Measurements from ENCODE around the gene MAML3. TPM values are rescaled to one million over a fixed set of nuclear protein-coding genes. Genes with fewer than 3 reads are reported as not detected.

The MAML3 gene
- total RNA-seq, 1 donor from 2014 or later = 2.7 TPM

DNA sequence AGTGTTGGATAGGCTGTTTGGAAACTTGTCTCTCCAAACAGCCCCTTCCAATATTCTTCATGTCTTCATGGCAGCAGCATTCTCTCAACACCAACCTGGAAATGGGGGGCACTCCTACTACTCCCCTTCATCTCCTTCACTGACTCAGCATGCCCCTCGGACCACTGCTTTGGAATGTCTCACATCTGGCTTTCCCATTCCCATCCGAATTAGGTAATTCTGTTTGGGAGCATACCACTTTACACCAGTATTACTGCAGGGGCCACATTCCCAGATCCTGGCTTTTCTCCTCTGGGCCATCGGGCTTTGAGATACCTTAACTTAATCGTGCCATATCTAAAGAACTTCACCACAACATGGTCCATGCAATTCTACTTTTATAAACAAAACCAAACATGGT lies 100.8 kb downstream of the MAML3 start:
- TF ChIP-seq, protein P1, sequence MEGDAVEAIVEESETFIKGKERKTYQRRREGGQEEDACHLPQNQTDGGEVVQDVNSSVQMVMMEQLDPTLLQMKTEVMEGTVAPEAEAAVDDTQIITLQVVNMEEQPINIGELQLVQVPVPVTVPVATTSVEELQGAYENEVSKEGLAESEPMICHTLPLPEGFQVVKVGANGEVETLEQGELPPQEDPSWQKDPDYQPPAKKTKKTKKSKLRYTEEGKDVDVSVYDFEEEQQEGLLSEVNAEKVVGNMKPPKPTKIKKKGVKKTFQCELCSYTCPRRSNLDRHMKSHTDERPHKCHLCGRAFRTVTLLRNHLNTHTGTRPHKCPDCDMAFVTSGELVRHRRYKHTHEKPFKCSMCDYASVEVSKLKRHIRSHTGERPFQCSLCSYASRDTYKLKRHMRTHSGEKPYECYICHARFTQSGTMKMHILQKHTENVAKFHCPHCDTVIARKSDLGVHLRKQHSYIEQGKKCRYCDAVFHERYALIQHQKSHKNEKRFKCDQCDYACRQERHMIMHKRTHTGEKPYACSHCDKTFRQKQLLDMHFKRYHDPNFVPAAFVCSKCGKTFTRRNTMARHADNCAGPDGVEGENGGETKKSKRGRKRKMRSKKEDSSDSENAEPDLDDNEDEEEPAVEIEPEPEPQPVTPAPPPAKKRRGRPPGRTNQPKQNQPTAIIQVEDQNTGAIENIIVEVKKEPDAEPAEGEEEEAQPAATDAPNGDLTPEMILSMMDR (IDR thresholded peaks at IDR 0.05; ENCODE audit: insufficient read depth, low read length, poor library complexity, severe bottlenecking) = no peak
- DNase-seq (ENCODE audit: low read depth) = no peak
- no peak overlapping the region for H3K4me3 ChIP-seq (ENCODE audit: low read depth, low read length)
- no peaks in the 10 kb centered on the region for H3K27me3 ChIP-seq (ENCODE audit: control insufficient read depth, insufficient read depth, low read length)
- H3K36me3 ChIP-seq (ENCODE audit: control insufficient read depth, insufficient read depth, low read length) = no peaks in the 10 kb centered on the region

DNA sequence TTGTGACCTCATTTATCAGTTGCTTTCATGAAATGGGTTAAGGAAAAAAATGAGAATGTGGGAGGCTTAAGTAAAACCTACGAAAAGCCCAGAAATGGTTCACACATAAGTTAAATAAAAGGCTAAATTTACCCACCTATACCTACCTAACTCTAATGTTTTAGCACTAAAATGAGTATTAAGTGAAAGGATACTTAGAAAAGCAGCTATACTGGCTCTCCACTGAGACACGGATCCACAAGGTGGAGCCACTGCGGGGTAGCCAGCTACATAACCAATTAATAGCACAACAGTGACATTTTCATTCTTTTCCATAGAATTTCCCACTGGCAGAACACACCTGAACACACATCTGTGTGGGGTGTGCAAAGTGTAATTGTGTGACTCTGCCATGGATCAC lies 101.9 kb downstream of the MAML3 start:
- no peaks in the 10 kb centered on the region for H3K36me3 ChIP-seq (ENCODE audit: control insufficient read depth, insufficient read depth, low read length)
- no peak for DNase-seq (ENCODE audit: low read depth)
- H3K4me3 ChIP-seq (ENCODE audit: low read depth, low read length) = no peak overlapping the region
- TF ChIP-seq, protein P1 (IDR thresholded peaks at IDR 0.05; ENCODE audit: insufficient read depth, low read length, poor library complexity, severe bottlenecking) = peak; percentile 68
- H3K27me3 ChIP-seq (ENCODE audit: control insufficient read depth, insufficient read depth, low read length) = no peaks in the 10 kb centered on the region

DNA sequence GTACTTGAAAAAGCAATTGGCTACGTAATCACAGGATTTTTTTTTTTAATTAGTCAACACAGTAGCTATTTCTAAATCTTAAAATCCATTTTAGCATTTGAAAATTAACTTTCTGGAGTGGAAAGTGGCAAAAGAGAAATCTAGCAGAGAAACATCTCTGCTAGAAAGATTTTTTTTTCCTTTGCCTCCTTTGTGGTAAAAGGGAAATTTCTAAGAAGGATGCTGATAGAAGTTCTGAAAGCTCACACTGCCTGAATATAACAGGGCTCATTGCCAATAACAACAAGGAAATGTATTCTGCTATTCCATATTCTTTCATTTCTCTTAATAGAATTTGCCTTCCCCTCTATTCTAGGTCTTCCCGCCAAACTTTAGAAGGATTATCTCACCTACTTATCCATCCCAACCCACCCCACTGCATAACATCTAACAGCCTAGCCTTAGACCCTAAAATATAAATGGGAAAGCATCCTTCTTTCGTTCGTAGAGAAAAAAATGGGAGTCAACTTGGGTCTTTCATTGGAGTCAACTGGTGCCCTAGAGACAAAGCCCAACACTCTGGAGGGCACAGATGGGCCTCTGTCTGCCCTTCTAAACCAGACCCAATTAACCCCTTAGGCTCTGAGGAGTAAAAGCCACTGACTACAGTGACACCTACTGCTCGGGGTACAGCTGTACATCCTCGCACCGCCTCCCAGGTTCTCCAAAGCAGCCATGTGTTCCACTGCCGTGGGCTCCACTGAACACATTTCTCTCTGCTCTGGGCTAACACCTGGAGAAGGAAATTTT lies 103.9 kb downstream of the MAML3 start:
- Histone ChIP-seq H3K36me3 (ENCODE audit: control insufficient read depth, insufficient read depth, low read length) (no peaks in the 10 kb centered on the region), H3K27me3 (ENCODE audit: control insufficient read depth, insufficient read depth, low read length) (no peaks in the 10 kb centered on the region), H3K4me3 (ENCODE audit: low read depth, low read length) (no peak overlapping the region)
- DNase-seq (ENCODE audit: low read depth) = no peak
- TF ChIP-seq, protein P1 (IDR thresholded peaks at IDR 0.05; ENCODE audit: insufficient read depth, low read length, poor library complexity, severe bottlenecking) = peak; percentile 26

DNA sequence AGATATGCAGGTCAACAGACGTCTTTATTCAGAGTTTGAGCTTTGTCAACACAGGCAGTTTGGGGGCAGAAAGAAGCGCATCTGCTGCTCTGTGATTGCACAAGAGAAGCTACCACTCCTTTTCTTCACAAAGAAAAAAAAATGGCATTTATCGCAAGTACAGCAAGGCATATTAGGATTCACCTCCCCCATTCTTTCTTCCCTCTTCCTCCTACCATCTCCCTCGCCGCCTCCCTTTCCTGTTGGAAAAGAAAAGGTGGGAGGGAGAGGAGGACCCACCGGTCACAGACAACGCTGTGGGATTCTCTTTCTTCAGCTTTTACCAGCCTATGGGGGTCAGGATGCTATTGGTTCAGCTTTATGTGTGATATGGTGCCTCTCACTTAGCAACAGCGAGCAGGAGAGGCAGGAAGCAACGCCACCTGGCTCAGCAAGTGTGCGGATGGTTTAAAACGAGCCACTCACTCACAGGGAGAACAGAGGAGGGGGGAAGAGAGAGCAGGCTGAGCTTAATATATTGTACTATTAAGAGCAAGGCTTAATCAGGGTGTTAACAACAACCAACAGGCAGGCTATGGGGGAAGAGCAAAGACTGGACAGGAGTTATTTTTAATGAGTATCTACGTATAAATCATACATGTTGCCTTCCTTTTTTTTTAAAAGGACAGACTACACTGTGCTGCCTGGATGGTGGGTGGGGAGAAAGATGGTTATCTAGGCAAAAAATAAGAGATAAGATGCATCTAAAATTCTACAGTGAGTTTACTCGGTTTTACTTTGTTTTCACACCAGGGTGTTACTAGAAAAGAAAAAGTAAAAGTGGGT lies 104.7 kb downstream of the MAML3 start:
- no peak for DNase-seq (ENCODE audit: low read depth)
- no peaks in the 10 kb centered on the region for H3K36me3 ChIP-seq (ENCODE audit: control insufficient read depth, insufficient read depth, low read length)
- peak overlapping the region; percentile 27 for H3K4me3 ChIP-seq (ENCODE audit: low read depth, low read length)
- no peaks in the 10 kb centered on the region for H3K27me3 ChIP-seq (ENCODE audit: control insufficient read depth, insufficient read depth, low read length)
- TF ChIP-seq, protein P1 (IDR thresholded peaks at IDR 0.05; ENCODE audit: insufficient read depth, low read length, poor library complexity, severe bottlenecking) = peak; percentile 24

DNA sequence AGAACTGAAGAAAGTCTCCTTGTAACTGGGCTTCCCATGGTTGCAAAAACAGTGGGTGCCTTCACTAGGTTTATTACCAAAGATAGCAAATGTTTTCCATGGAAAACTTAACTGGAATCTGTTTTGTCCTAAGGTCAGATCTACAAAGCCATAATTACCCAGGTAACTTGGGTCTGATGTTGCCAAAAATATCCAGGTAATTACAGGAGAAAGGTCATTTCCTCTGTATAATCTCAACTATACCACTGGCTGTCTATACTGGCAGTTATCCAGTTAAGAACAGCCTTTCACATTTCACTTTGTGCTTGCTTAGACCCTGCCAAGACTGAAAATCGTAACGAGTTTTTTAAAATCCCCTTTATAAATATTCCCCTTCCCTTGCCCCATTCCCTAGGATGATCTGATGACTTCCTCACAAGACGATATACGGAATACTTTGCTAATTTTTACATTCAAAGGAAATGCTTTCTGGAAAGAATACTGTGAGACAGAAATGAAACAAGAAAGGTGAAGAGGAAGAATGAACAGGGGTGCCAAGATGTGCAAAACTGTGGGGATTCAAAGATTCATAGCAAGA lies 105.5 kb downstream of the MAML3 start:
- no peak for DNase-seq (ENCODE audit: low read depth)
- no peak overlapping the region for H3K4me3 ChIP-seq (ENCODE audit: low read depth, low read length)
- TF ChIP-seq, protein P1 (IDR thresholded peaks at IDR 0.05; ENCODE audit: insufficient read depth, low read length, poor library complexity, severe bottlenecking) = no peak
- H3K36me3 ChIP-seq (ENCODE audit: control insufficient read depth, insufficient read depth, low read length) = no peaks in the 10 kb centered on the region
- H3K27me3 ChIP-seq (ENCODE audit: control insufficient read depth, insufficient read depth, low read length) = no peaks in the 10 kb centered on the region

Data from kidney epithelial cell (primary cell).